Neural cell (in vitro differentiated cells): ENCODE results near the gene SLC16A12.

Experiments used
- CTCF ChIP-seq: fragments of 450-650 bp; IDR thresholded peaks from 2 replicates; pipeline ENCODE4 v1.5.1; 2014; ENCODE audit warnings: antibody characterized with exemption, mild to moderate bottlenecking, moderate library complexity; ENCODE audit not compliant: poor library complexity, severe bottlenecking
- EP300 ChIP-seq: fragments of 450-650 bp; conservative IDR thresholded peaks from 2 replicates; pipeline ENCODE4 v1.6.1; 2014; ENCODE audit warnings: antibody characterized with exemption, mild to moderate bottlenecking, moderate library complexity; ENCODE audit not compliant: poor library complexity, severe bottlenecking
- MXI1 ChIP-seq: fragments of 450-650 bp; conservative IDR thresholded peaks from 2 replicates; pipeline ENCODE4 v1.6.1; 2014; ENCODE audit warnings: antibody characterized with exemption, mild to moderate bottlenecking; ENCODE audit not compliant: poor library complexity, severe bottlenecking
- POLR2AphosphoS5 ChIP-seq: IDR thresholded peaks from 2 replicates; pipeline ENCODE4 v1.6.1; 2012
- REST ChIP-seq: IDR thresholded peaks from 2 replicates; pipeline ENCODE4 v1.6.1; 2012; ENCODE audit warnings: borderline replicate concordance
- SMC3 ChIP-seq: fragments of 450-650 bp; conservative IDR thresholded peaks from 2 replicates; pipeline ENCODE4 v1.6.1; 2014; ENCODE audit warnings: antibody characterized with exemption, mild to moderate bottlenecking, moderate library complexity; ENCODE audit not compliant: poor library complexity
- TAF1 ChIP-seq: IDR thresholded peaks from 2 replicates; pipeline ENCODE4 v1.6.1; 2012; ENCODE audit warnings: low read depth

- TF ChIP-seq POLR2AphosphoS5 (no peak), EP300 (no peak), CTCF (no peak), TAF1 (no peak), REST (no peak), SMC3 (no peak), MXI1 (no peak)
Observed at GRCh38 chr10:89567576-89568245, 32.3 kb upstream of the SLC16A12 start.
